NCI-H2196 (cell line): ENCODE results near the gene TRPM2.
"Not testable (repeated sequence)": the region's sequence is repeated elsewhere in the genome, so short reads cannot be mapped to it uniquely, and the experiment has no call there.

Experiments used
- DNase-seq: peaks from one replicate; lab custom pipeline; 2025; ENCODE audit not compliant: unreplicated experiment; lab: John Stamatoyannopoulos, UW

Gene TRPM2

GRCh38 chr21:44395260-44395659, 41.8 kb downstream of the TRPM2 start:
- DNase-seq = no peak

GRCh38 chr21:44396803-44397202, 43.4 kb downstream of the TRPM2 start:
- not testable (repeated sequence) for DNase-seq

GRCh38 chr21:44397431-44398031, 44.1 kb downstream of the TRPM2 start:
- DNase-seq = no peak

- no peak for DNase-seq
These were observed 45.1 kb downstream of the TRPM2 start for GRCh38 chr21:44398499-44398898.

- DNase-seq = no peak
These were observed 45.9 kb downstream of the TRPM2 start for GRCh38 chr21:44399151-44399954.

GRCh38 chr21:44399955-44400790, 46.8 kb downstream of the TRPM2 start:
- no peak for DNase-seq

- no peak for DNase-seq
These were observed 47.5 kb downstream of the TRPM2 start for GRCh38 chr21:44400791-44401385.

GRCh38 chr21:44401386-44402160, 48.2 kb downstream of the TRPM2 start:
- DNase-seq = no peak

- no peak for DNase-seq
These were observed 49.1 kb downstream of the TRPM2 start for GRCh38 chr21:44402323-44403105.

GRCh38 chr21:44403106-44404020, 49.9 kb downstream of the TRPM2 start:
- DNase-seq = no peak

- not testable (repeated sequence) for DNase-seq
These were observed 51.1 kb downstream of the TRPM2 start for GRCh38 chr21:44404482-44404881.

- no peak for DNase-seq
These were observed 51.9 kb downstream of the TRPM2 start for GRCh38 chr21:44405091-44405947.

GRCh38 chr21:44405948-44406872, 52.8 kb downstream of the TRPM2 start:
- no peak for DNase-seq

- no peak for DNase-seq
These were observed 53.5 kb downstream of the TRPM2 start for GRCh38 chr21:44406953-44407352.

GRCh38 chr21:44407493-44407892, 54.1 kb downstream of the TRPM2 start:
- DNase-seq = no peak

- DNase-seq = no peak
These were observed 54.8 kb downstream of the TRPM2 start for GRCh38 chr21:44408226-44408625.
